Activated CD4-positive, alpha-beta T cell treated with anti-CD3 and anti-CD28 coated beads, Interleukin-2, Interleukin-6, amounts not matched to agents 100 ng/mL and 50 ng/mL, durations not matched to agents 16 hours and 8 hours (primary cell): Measurements from ENCODE around the gene SIGMAR1.

Experiments
- DNase-seq: peaks from one replicate; pipeline ENCODE4 v3.0.0-alpha.2; 2020

Gene SIGMAR1

GRCh38 chr9:34637356-34638137, at the start of gene SIGMAR1:
Gene SIGMAR1 (minus strand): TSS chr9:34637787. CDS start chr9:34637697, 90 bp downstream.
- peak; percentile 97 for DNase-seq

- no peak for DNase-seq
These were observed 49.1 kb upstream of the SIGMAR1 start for GRCh38 chr9:34686732-34687131.

DNA sequence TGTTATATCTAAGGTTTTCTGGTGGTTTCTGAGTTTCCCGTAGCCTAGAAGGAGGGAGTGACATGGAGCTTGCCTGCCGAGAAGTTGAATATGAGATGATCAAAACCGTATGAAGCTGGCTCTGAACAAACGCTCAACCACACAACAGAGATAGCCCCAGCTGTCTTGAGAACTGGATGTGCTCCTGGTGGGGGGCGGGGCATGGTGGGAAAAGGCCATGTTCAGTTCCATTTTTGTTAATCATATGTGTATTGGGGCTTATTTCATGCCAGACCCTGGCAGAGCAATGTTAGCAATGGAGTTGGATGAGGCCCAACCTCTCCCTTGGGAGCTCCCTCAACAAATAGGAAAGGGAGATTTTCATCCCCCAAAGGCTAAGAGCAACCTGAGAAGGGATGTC, 48.6 kb upstream of the SIGMAR1 start:
- no peak for DNase-seq

- DNase-seq = no peak
These were observed 48.0 kb upstream of the SIGMAR1 start for GRCh38 chr9:34685591-34685990.

- DNase-seq = no peak
These were observed 47.2 kb upstream of the SIGMAR1 start for GRCh38 chr9:34684816-34685215.

- DNase-seq = peak; percentile 41
These were observed 46.6 kb upstream of the SIGMAR1 start for GRCh38 chr9:34684145-34684544.

DNA sequence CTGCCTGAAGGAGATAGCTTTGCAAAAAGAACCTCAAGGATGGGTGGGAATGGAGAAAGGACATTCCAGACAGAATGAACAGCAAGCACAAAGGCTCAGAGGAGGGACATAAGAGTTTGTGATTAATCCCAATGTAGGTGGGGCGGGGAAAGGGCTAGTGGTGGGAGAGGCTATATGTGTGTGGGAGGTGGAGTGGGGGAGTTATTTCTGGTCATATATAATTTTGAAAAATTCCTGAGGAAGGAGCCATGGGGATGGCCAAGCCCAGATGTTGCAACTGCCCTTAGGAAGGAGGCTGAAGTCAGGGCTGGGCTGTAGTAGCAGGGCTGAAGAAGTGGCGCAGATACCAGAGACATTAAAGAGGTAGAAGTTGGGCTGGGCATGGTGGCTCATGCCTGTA, 38.3 kb upstream of the SIGMAR1 start:
- DNase-seq = no peak

GRCh38 chr9:34675048-34675714, 37.6 kb upstream of the SIGMAR1 start:
- DNase-seq = peak; percentile 68

GRCh38 chr9:34674440-34674839, 36.9 kb upstream of the SIGMAR1 start:
- DNase-seq = no peak

- no peak for DNase-seq
These were observed 33.7 kb upstream of the SIGMAR1 start for GRCh38 chr9:34671307-34671706.

DNA sequence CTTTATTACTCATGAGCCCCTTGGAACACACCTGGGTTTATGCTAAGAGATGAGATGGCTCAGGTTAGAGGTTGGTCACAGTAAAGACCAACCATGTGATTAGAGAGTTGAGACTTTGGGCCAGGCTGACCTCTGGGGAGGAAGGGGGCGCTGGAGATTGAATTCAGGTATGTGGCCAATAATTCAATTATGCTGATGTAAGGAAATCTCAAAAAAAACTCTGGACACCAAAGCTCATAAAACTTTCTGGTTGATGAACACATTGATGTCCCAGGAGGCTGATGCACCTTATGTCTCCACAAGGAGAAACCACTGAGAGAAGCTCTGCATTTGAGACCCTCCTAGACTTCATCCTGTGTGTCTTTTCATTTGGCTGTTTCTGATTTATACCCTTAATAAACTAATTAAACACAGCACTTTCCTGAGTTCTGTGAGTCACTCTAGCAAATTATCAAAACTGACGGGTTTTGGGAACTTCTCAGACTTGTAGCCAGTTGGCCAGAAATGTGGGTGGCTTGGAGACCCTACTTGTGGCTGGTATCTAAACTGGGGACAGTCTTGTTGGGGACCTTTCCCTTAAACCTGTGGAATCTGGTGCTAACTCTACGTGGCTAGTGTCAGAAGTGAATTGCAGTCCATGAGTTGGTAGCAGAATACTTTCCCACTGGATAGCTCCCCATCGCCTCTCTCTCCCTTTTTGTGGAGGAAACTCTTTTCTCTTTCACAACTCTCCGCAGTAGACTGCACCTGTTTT, 32.4 kb upstream of the SIGMAR1 start:
- DNase-seq = no peak

DNA sequence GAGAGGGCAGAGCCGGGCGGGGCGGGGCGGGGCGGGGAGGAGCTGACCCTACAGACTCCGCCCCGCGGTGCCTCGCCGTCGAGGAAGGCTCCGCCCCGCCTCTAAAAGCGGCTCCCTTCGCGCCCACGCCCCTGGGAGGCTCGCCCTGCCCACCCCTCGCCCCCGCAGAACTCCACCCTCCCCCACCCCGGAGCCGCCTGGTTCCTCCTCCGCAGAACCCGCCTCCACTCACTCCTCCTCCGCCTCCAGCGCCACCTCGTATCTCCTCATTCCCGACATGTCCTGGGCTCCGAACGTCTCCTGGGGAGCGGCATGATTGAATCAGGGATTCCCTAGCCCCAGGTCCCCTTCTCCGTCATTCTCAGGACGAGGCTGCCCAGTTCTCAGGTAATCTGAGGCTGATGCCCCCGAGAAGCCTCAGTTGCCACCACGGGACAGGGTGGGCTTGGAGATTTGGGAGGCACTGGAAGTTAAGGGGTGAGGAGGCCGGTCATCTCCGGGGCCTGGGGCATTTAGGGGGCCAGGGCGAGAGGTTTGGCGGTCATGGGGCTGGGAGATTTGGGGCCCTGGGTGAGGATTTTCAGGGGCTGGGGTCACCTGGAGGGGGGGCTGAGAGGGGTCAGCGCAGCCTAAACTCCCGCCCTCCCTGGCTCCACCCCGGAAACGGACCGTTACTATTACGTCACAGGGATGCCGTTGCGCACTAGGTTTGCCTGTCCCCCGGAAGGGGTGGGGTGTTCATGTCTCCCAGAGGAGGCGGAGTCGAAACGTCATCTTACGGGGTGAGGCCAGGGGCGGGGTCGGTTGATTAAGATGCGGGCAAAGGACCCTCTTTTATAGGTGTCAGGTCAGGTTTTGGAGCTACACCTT, 28.0 kb upstream of the SIGMAR1 start:
- DNase-seq = peak; percentile 91

DNA sequence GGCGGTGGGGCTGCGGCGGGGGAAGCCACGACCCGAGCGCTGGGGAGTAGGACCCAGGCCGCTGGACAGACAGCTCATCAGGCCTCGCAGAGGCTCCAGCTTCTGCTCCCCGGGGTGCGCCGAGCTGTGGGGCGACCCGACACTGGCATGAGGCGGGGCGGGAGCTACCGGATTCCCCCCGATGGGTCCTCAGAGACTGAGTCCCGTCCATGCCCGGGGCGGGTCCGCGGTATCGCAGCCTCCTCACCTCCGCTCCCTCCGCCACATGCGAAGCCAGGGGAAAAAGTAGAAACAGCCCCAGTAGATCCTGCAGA, 27.4 kb upstream of the SIGMAR1 start:
- DNase-seq = no peak

- peak; percentile 78 for DNase-seq
These were observed 26.9 kb upstream of the SIGMAR1 start for GRCh38 chr9:34664281-34665066.

- no peak for DNase-seq
These were observed 25.7 kb upstream of the SIGMAR1 start for GRCh38 chr9:34663303-34663605.

DNA sequence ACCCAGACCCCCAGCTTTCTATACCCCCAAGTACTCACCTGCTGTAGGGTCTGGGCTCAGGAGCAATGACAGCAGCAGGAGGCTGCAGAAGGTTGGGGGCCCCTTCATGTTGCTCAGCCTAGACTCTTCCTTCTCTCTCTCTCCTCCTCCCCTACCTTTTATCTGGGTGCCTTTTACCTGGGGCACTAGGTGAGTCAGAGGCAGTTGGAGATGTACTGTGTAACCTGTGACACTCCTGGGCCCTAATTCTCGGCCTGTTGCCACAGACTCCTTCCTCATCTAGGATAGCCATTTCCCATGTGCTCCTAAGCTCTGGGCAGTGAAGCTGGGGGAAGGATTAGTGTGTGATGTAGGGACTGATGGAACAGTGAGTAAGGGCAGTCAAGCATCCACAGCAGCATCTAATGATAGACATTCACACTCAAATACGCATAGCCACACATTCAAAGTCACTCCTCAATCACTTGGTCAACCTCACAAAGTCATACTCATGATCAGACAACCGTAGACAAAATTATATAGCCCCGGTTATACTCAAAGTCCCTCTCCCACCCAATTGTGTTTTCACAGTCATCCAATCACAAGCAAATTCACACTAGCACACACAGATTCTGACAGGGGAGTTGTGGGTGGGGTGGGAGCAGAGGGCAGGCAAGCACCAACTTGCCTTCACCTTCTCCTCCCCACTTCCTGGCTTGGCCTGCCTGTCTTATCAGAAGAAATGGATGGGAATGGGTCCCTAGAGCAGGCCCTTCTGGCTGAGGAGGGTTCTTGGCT, 25.1 kb upstream of the SIGMAR1 start, which contains the start of gene CCL27:
CCL27 (minus strand) TSS at position 132 of the 777 bp plus-strand sequence; CDS start at position 108, 24 bp downstream.
- DNase-seq = no peak

DNA sequence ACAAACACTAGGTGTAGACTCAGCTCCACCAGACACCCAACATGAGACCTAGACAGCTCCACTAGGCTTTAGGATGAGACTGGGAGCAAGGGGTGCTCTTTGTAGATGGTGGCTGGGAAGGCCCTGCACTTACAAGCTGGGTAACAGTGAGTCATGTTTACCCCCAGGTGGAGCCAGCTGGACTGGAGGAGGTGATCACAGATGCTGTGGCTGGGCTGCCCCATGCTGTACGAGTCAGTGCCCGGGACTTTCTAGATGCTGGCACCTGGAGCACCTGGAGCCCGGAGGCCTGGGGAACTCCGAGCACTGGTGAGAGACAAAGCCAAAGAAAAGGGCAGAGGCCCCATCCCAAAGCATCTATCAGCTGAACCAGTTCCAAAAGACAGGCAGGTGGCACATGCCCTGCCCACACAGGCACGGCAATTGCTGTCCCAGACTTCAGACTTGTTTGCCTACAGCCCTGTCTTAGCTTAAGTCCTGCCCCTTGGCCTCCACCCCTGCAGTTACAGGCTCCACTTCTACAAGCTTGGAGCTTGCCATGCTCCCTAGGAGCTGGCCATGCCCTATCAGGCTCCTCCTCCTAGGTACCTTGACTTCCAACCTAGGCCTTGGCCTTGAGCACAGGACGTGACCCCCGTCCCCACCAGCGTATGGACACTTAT, 22.1 kb upstream of the SIGMAR1 start:
- no peak for DNase-seq

DNA sequence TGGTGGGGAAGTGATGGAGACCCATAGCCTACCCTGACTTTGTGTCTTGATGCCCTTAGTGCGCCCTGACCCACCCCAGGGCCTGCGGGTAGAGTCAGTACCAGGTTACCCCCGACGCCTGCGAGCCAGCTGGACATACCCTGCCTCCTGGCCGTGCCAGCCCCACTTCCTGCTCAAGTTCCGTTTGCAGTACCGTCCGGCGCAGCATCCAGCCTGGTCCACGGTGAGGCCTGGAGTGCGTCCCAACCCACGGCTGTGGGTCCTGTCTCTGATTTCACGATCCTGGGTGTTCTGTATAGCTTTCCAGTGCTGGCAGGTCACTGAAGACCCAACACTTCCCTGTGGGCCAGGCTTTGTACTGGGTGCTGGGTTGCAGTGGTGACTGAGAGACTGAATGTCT, 20.9 kb upstream of the SIGMAR1 start:
- DNase-seq = no peak

GRCh38 chr9:34656992-34657391, 19.4 kb upstream of the SIGMAR1 start:
- DNase-seq = no peak

- DNase-seq = no peak
These were observed 17.8 kb upstream of the SIGMAR1 start for GRCh38 chr9:34655394-34655793.
